ENCODE measurements around the gene C1orf56.

The C1orf56 gene

DNA sequence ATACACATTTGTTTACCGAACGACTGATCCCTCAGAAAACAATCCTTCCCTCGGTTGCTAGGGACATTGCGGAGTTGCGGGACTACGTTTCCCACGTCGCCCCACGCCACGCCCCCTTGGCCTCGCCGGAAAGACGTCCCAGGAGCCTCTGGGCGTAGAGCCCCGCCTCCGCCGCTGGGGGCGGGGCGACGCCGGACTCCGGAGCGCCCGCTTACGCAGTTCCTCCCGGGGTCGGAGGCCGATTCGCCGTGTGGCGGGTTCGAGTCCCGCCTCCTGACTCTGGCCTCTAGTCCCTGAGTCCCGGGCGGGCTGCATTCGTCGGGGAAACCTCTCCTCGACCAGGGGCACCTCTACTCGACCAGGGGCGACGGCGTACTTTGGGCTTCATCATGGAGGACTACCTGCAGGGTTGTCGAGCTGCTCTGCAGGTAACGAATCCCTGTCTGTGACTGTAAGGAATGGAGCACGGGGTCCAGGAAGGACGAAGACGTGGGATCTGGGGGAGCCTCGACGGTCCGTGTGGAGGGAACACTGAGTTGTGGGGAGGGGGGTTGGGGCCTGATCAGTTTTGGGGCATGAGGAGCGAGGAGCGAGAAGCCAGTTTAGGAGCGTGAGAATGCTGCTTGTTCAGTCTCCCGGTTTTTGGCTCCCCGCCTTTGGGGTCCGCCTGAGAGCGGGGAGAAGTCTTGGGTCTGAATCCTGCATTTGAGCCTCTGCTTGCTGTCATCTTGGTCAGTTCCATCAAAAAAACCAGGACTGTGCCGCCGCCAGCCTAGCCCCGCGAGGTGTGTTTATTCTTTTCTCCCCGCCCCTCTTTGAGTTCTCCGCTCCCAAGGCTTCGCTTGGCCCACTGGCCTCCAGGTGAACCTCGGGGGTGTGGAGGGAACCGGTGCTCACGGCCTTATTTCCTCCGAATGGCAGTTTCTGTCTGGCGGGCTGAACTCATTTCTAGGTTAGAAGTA is 39.0 kb upstream of the C1orf56 start, which contains the start of gene PRUNE1:
Gene PRUNE1, plus strand, starts transcription at position 206 of the 962 bp plus-strand sequence. Its CDS starts 184 bp downstream, at position 390.
- Histone ChIP-seq H2AFZ (peak within 1 kb of the TSS; percentile 83), H3K4me3 (ENCODE audit: low read depth, low read length) (peak within 1 kb of the TSS; percentile 79), H3K4me2 (ENCODE audit: low read length) (peak within 1 kb of the TSS; percentile 81), H3K27me3 (ENCODE audit: control insufficient read depth, insufficient read depth, low read length) (no peaks in the 10 kb centered on the region), H3K36me3 (ENCODE audit: control insufficient read depth, insufficient read depth, low read length) (no peaks in the 10 kb centered on the region), H3K27ac (peak within 1 kb of the TSS; percentile 95), H3K79me2 (peaks cover 5% of the 10 kb centered on the region), H3K9me3 (ENCODE audit: control insufficient read depth, low read length) (no peaks in the 10 kb centered on the region), H3K4me1 (peaks cover 15% of the 10 kb centered on the region), H3K9ac (peak within 1 kb of the TSS; percentile 53)
- no peak for TF ChIP-seq CTCF (IDR thresholded peaks at IDR 0.05)

- peak overlapping the region; percentile 95 for H3K27ac ChIP-seq
Measured at GRCh38 chr1:151009206-151009587, 38.4 kb upstream of the C1orf56 start.

DNA sequence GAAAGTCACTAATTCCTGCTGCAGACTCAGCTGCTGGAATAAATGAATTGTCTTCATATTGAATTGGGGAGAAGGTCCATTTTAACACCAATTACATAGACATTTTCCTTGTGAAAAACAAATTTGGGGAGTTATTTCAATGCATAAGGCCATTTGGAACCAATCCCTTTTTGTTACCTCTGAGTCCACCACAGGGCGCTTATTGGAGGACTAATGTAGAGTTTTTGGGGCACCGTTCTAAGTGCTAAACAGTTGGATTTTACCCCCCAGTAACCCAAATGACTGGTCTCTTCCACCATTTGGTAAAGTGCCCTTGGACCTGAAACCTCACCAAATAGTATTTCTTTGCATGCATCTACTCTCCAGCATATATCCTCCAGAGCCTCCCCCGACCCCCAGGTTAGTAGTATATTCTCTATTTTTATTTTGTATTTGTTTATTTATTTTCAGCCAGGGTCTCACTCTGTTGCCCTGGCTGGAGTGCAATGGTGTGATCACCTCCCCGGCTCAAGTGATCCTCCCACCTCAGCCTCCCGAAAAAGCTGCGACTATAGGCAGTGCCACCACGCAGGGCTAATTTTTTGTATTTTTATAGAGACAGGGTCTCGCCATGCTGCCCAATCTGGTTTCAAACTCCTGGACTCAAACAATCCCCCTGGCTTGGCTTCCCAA is 37.7 kb upstream of the C1orf56 start:
- Histone ChIP-seq H3K79me2 (peaks cover 2% of the 10 kb centered on the region), H3K4me2 (ENCODE audit: low read length) (peak overlapping the region; percentile 81), H3K4me3 (ENCODE audit: low read depth, low read length) (peak overlapping the region; percentile 79), H3K9me3 (ENCODE audit: control insufficient read depth, low read length) (no peaks in the 10 kb centered on the region), H3K4me1 (peaks cover 15% of the 10 kb centered on the region), H3K9ac (no peak overlapping the region), H3K27me3 (ENCODE audit: control insufficient read depth, insufficient read depth, low read length) (no peaks in the 10 kb centered on the region), H3K36me3 (ENCODE audit: control insufficient read depth, insufficient read depth, low read length) (no peaks in the 10 kb centered on the region), H3K27ac (no peak overlapping the region), H2AFZ (no peak overlapping the region)
- TF ChIP-seq CTCF (IDR thresholded peaks at IDR 0.05): no peak

More at GRCh38 chr1:151009206-151009587, 38.4 kb upstream of the C1orf56 start:
- Histone ChIP-seq H3K9ac (no peak overlapping the region), H3K79me2 (peaks cover 1% of the 10 kb centered on the region), H3K27me3 (ENCODE audit: control insufficient read depth, insufficient read depth, low read length) (no peaks in the 10 kb centered on the region), H3K36me3 (ENCODE audit: control insufficient read depth, insufficient read depth, low read length) (no peaks in the 10 kb centered on the region), H2AFZ (peak overlapping the region; percentile 33), H3K4me2 (ENCODE audit: low read length) (peak overlapping the region; percentile 81), H3K4me1 (peaks cover 15% of the 10 kb centered on the region), H3K9me3 (ENCODE audit: control insufficient read depth, low read length) (no peaks in the 10 kb centered on the region), H3K4me3 (ENCODE audit: low read depth, low read length) (peak overlapping the region; percentile 79)
- no peak for TF ChIP-seq CTCF (IDR thresholded peaks at IDR 0.05)

DNA sequence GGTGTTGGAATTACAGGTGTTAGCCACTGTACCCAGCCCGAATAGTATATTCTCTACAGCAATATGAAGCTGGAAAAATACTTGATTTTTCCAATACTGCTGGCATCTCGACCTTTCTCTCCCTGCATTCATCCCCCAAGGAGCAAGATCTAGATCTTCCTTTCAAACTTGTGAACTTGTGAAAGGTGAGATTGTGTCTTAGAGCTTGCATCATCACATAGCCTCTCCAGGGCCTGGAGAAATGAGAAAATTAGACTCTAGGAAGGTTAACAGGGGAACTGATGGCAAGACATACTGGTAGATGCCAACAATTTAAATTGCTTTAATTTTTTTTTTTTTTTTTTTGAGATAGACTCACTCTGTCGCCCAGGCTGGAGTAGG is 37.2 kb upstream of the C1orf56 start:
- Histone ChIP-seq H3K27ac (no peak overlapping the region), H3K9me3 (ENCODE audit: control insufficient read depth, low read length) (no peaks in the 10 kb centered on the region), H3K36me3 (ENCODE audit: control insufficient read depth, insufficient read depth, low read length) (no peaks in the 10 kb centered on the region), H3K27me3 (ENCODE audit: control insufficient read depth, insufficient read depth, low read length) (no peaks in the 10 kb centered on the region), H2AFZ (no peak overlapping the region), H3K9ac (no peak overlapping the region), H3K4me2 (ENCODE audit: low read length) (no peak overlapping the region), H3K4me3 (ENCODE audit: low read depth, low read length) (no peak overlapping the region), H3K79me2 (peaks cover 2% of the 10 kb centered on the region), H3K4me1 (peaks cover 15% of the 10 kb centered on the region)
- no peak for TF ChIP-seq CTCF (IDR thresholded peaks at IDR 0.05)

Data from parathyroid adenoma (tissue), 2 donors.